HG02852 (cell line): ENCODE measurements around the gene SLC19A1.

Experiments
- ATAC-seq: cut with Tn5 transposase; IDR thresholded peaks from one replicate; pipeline ENCODE4 v1.9.1; 2021; ENCODE audit warnings: mild to moderate bottlenecking, moderate library complexity; ENCODE audit not compliant: unreplicated experiment

The SLC19A1 gene

GRCh38 chr21:45522986-45523385 lies 19.3 kb downstream of the SLC19A1 start:
- no peak for ATAC-seq

GRCh38 chr21:45522381-45522780 lies 19.9 kb downstream of the SLC19A1 start:
- no peak for ATAC-seq

- no peak for ATAC-seq
These were observed 21.0 kb downstream of the SLC19A1 start for GRCh38 chr21:45521241-45521640.

GRCh38 chr21:45519182-45519581 lies 23.1 kb downstream of the SLC19A1 start:
- no peak for ATAC-seq

- no peak for ATAC-seq
These were observed 23.5 kb downstream of the SLC19A1 start for GRCh38 chr21:45518742-45519141.

- no peak for ATAC-seq
These were observed 24.8 kb downstream of the SLC19A1 start for GRCh38 chr21:45517249-45518065.

- ATAC-seq: no peak
These were observed 25.5 kb downstream of the SLC19A1 start for GRCh38 chr21:45516671-45517151.

GRCh38 chr21:45516071-45516670 lies 26.1 kb downstream of the SLC19A1 start:
- ATAC-seq: no peak

GRCh38 chr21:45515241-45516061 lies 26.8 kb downstream of the SLC19A1 start:
- no peak for ATAC-seq

GRCh38 chr21:45514311-45515021 lies 27.8 kb downstream of the SLC19A1 start:
- no peak for ATAC-seq

- ATAC-seq: no peak
These were observed 28.4 kb downstream of the SLC19A1 start for GRCh38 chr21:45513741-45514310.

- ATAC-seq: no peak
These were observed 29.1 kb downstream of the SLC19A1 start for GRCh38 chr21:45513003-45513717.

GRCh38 chr21:45512626-45513002 lies 29.6 kb downstream of the SLC19A1 start:
- ATAC-seq: no peak

GRCh38 chr21:45511661-45512431 lies 30.4 kb downstream of the SLC19A1 start:
- ATAC-seq: no peak

GRCh38 chr21:45511007-45511406 lies 31.2 kb downstream of the SLC19A1 start:
- no peak for ATAC-seq

- no peak for ATAC-seq
These were observed 31.7 kb downstream of the SLC19A1 start for GRCh38 chr21:45510466-45510955.

- ATAC-seq: no peak
These were observed 32.4 kb downstream of the SLC19A1 start for GRCh38 chr21:45509566-45510465.
